Nephron progenitor cell (in vitro differentiated cells): ENCODE measurements around the gene ICE1.
"Not testable (repeated sequence)": the region's sequence is repeated elsewhere in the genome, so short reads cannot be mapped to it uniquely, and the experiment has no call there.

Experiments
- DNase-seq: peaks from one replicate; pipeline ENCODE4 v3.0.0; 2021
- H3K27ac Mint-ChIP-seq: 2 replicates; pipeline ENCODE4 v1.8.0; 2021; ENCODE audit warnings: mild to moderate bottlenecking, moderate library complexity, mixed read lengths
- H3K27me3 Mint-ChIP-seq: 2 replicates; pipeline ENCODE4 v1.8.0; 2021; ENCODE audit warnings: mild to moderate bottlenecking, low read depth, mixed read lengths; ENCODE audit not compliant: poor library complexity
- H3K36me3 Mint-ChIP-seq: 2 replicates; pipeline ENCODE4 v1.8.0; 2021; ENCODE audit warnings: low read depth, mixed read lengths
- H3K4me1 Mint-ChIP-seq: 2 replicates; pipeline ENCODE4 v1.8.0; 2021; ENCODE audit warnings: mixed read lengths
- H3K4me3 Mint-ChIP-seq: 2 replicates; pipeline ENCODE4 v1.8.0; 2021; ENCODE audit warnings: mild to moderate bottlenecking, moderate library complexity, mixed read lengths
- H3K9me3 Mint-ChIP-seq: 2 replicates; pipeline ENCODE4 v1.8.0; 2021; ENCODE audit warnings: mild to moderate bottlenecking, moderate library complexity, mixed read lengths
- TF ChIP-seq, protein P1 (sequence below): fragments of 200-600 bp; sonication (generic); IDR thresholded peaks from 2 replicates; pipeline ENCODE4 v1.5.0; 2021; ENCODE audit warnings: antibody characterized with exemption

The ICE1 gene

DNA sequence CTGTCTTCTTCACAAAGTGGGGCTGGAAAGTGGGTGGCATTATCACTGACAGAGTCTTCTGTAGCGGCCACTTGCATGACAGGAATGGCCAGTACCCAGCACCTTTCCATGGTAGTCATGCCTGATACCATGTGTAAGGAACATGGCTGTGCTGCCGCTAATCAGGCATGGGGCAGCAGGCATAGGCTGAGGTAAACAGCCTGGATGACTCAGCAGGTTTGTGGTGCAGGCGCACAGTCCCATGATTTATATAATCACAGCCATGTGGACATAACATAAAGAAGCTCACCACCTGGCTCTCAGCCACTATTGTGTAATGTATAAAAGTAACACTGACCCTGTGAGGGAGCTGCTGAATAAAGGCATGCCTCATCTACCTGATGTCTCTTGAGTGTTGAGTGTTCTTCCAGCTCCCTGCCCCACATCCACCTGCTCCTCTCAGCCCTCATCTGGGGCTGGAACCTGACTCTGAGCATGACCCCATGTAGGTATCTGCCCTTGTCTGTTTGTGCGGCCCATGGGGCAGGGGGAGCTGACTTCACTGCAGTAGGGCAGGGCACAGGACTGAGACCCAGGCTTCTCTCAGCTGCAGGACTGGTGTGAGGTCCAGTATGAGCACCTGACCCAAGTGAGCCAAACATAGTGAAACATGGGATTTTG is 13.2 kb upstream of the ICE1 start:
- Mint-ChIP-seq H3K36me3 (peaks cover 4% of the 10 kb centered on the region), H3K27me3 (peaks cover 9% of the 10 kb centered on the region), H3K27ac (no peak overlapping the region), H3K9me3 (peaks cover 54% of the 10 kb centered on the region), H3K4me3 (no peak overlapping the region), H3K4me1 (no peaks in the 10 kb centered on the region)
- TF ChIP-seq, protein P1, sequence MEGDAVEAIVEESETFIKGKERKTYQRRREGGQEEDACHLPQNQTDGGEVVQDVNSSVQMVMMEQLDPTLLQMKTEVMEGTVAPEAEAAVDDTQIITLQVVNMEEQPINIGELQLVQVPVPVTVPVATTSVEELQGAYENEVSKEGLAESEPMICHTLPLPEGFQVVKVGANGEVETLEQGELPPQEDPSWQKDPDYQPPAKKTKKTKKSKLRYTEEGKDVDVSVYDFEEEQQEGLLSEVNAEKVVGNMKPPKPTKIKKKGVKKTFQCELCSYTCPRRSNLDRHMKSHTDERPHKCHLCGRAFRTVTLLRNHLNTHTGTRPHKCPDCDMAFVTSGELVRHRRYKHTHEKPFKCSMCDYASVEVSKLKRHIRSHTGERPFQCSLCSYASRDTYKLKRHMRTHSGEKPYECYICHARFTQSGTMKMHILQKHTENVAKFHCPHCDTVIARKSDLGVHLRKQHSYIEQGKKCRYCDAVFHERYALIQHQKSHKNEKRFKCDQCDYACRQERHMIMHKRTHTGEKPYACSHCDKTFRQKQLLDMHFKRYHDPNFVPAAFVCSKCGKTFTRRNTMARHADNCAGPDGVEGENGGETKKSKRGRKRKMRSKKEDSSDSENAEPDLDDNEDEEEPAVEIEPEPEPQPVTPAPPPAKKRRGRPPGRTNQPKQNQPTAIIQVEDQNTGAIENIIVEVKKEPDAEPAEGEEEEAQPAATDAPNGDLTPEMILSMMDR = no peak
- peak; percentile 10 for DNase-seq

DNA sequence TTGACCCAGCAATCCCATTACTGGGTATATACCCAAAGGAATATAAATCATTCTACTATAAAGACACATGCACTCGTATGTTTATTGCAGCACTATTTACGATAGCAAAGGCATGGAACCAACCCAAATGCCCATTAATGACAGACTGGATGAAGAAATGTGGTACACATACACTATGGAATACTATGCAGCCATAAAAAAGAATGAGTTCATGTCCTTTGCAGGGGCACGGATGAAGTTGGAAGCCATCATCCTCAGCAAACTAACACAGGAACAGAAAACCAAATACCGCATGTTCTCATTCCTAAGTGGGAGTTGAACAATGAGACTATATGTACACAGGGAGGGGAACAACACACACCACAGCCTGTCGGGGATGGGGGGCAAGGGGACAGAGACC is 8.6 kb upstream of the ICE1 start:
- not testable (repeated sequence) for DNase-seq, H3K4me3 Mint-ChIP-seq, H3K36me3 Mint-ChIP-seq, H3K27ac Mint-ChIP-seq
- H3K9me3 Mint-ChIP-seq = peaks cover 38% of the 10 kb centered on the region
- H3K4me1 Mint-ChIP-seq = peaks cover 11% of the 10 kb centered on the region
- peaks cover 21% of the 10 kb centered on the region for H3K27me3 Mint-ChIP-seq

DNA sequence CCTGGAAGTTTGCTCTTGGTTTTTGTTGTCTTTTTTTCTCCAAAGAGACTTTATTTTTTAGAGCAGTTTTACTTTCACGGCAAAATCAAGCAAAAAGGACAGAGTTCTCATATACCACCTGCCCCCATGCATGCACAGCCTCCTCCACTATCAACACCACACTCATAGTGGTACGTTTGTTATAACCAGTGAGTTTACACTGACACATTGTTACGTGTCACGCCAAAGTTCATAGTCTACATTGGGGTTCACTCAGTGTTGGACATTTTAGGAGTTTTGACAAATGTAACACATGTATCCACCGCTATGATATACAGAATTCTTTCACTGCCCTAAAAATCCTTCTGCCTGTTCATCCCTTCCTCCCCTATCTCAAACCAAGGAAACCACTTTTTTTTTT is 7.5 kb upstream of the ICE1 start:
- Mint-ChIP-seq H3K27ac (no peak overlapping the region), H3K9me3 (peaks cover 27% of the 10 kb centered on the region), H3K4me3 (no peak overlapping the region), H3K4me1 (peaks cover 19% of the 10 kb centered on the region), H3K27me3 (peaks cover 21% of the 10 kb centered on the region), H3K36me3 (peaks cover 4% of the 10 kb centered on the region)
- TF ChIP-seq, protein P1 = no peak
- DNase-seq = no peak

DNA sequence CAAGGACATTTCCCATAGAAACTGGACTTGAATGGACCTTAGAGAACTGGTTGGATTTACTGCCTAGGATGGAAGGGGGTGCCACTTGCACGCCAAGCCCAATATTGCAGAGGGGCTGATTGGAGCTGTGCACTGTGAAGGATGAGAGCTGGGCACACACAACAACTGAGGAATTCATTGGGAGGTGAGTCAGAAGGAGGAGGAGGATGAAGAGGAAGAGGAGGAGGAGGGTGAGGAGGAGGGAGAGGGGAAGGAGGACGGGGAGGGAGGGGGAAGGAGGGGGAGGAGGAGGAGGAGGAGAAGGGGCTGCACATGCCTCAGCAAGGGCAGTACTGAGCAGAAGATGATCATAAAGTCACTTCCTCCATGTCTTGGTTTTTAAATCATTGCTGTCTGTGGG is 5.7 kb upstream of the ICE1 start:
- no peak for DNase-seq
- Mint-ChIP-seq H3K4me3 (no peak overlapping the region), H3K27me3 (peaks cover 18% of the 10 kb centered on the region), H3K27ac (no peak overlapping the region), H3K9me3 (peaks cover 10% of the 10 kb centered on the region), H3K4me1 (peaks cover 32% of the 10 kb centered on the region), H3K36me3 (no peaks in the 10 kb centered on the region)
- TF ChIP-seq, protein P1 = no peak

DNA sequence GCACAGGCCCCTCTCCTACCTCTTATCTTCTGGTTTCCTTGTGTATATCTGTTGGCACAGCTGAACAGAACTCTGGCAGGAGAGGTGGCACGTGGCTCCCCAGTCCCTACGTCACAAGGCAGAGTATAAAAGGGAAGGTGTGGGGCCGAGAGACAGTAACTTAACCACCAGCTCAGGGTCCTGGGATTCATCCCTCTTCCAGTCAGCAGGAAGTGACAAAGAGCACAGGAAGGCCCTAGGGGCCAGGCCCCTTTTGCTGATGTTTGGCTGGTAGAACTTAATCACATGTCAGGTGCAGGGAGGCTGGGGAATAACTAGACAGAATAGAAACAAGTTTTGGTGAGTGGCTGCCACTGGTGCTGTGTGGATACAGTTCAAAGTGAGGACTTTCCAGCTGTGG is 4.5 kb upstream of the ICE1 start:
- H3K27ac Mint-ChIP-seq = peak overlapping the region; percentile 90
- peaks cover 36% of the 10 kb centered on the region for H3K4me1 Mint-ChIP-seq
- DNase-seq = no peak
- H3K9me3 Mint-ChIP-seq = peaks cover 6% of the 10 kb centered on the region
- no peaks in the 10 kb centered on the region for H3K36me3 Mint-ChIP-seq
- H3K27me3 Mint-ChIP-seq = peaks cover 16% of the 10 kb centered on the region
- TF ChIP-seq, protein P1 = no peak
- no peak overlapping the region for H3K4me3 Mint-ChIP-seq

GRCh38 chr5:5418764-5419163 is 3.7 kb upstream of the ICE1 start:
- Mint-ChIP-seq H3K27me3 (peaks cover 12% of the 10 kb centered on the region), H3K27ac (no peak overlapping the region), H3K9me3 (no peaks in the 10 kb centered on the region), H3K4me1 (peaks cover 36% of the 10 kb centered on the region), H3K4me3 (no peak overlapping the region), H3K36me3 (no peaks in the 10 kb centered on the region)
- TF ChIP-seq, protein P1 = no peak
- DNase-seq = no peak
